ENCODE data around the gene SMIM29. TPM values are rescaled to one million over a fixed set of nuclear protein-coding genes. Genes with fewer than 3 reads are reported as not detected.
"Not testable (repeated sequence)": the region's sequence is repeated elsewhere in the genome, so short reads cannot be mapped to it uniquely, and the experiment has no call there.

SMIM29 gene
- total RNA-seq, 1 experiment from 2014 or later = 5.4 TPM

DNA sequence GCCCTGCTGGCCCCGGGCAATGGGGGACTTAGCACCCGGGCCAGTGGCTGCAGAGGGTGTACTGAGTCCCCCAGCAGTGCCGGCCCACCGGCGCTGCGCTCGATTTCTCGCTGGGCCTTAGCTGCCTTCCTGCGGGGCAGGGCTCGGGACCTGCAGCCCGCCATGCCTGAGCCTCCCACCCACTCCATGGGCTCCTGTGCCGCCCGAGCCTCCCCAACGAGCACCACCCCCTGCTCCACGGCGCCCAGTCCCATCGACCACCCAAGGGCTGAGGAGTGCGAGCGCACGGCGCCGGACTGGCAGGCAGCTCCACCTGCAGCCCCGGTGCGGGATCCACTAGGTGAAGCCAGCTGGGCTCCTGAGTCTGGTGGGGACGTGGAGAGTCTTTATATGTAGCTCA, 20.3 kb upstream of the SMIM29 start:
- H3K4me1 Mint-ChIP-seq; H3K27me3 ChIP-seq (ENCODE audit: insufficient read depth, low read length); H2BK120ac ChIP-seq (ENCODE audit: low read depth, low read length, poor library complexity, severe bottlenecking); H4K91ac ChIP-seq (ENCODE audit: insufficient read length, low read depth, low read length); H3K4me3 Mint-ChIP-seq; H3K4me1 ChIP-seq (ENCODE audit: insufficient read depth, low read length); H3K14ac ChIP-seq (ENCODE audit: insufficient read depth, low read length); H3K9me3 Mint-ChIP-seq; H4K8ac ChIP-seq (replicated peaks; ENCODE audit: insufficient read length, low read depth, low read length); H3K9me3 ChIP-seq (ENCODE audit: control insufficient read depth, low read depth, low read length); H2AFZ ChIP-seq (ENCODE audit: low read length); H2BK20ac ChIP-seq (ENCODE audit: low read depth, low read length, poor library complexity, severe bottlenecking); H3K79me2 ChIP-seq (ENCODE audit: insufficient read depth, low read length); H3K56ac ChIP-seq (ENCODE audit: insufficient read length, low read depth, low read length); H3K4me2 ChIP-seq (ENCODE audit: insufficient read depth, insufficient read length, low read length); H3K79me1 ChIP-seq (ENCODE audit: insufficient read depth, low read depth, low read length, poor library complexity, severe bottlenecking); H2BK12ac ChIP-seq (ENCODE audit: insufficient read length, low read depth, low read length); H3K4ac ChIP-seq (ENCODE audit: low read depth, low read length); H3K27me3 Mint-ChIP-seq (ENCODE audit: low read depth); H3K23ac ChIP-seq (ENCODE audit: insufficient read length, low read depth, low read length); DNase-seq; H3K27ac ChIP-seq (ENCODE audit: insufficient read length, low read depth, low read length); H4K20me1 ChIP-seq (ENCODE audit: control insufficient read depth, insufficient read depth, insufficient read length); H3K27ac Mint-ChIP-seq; H3K36me3 Mint-ChIP-seq (ENCODE audit: insufficient read depth in 1 of 3, low read depth in 3 of 3); H3K9ac ChIP-seq (ENCODE audit: extremely low read depth, insufficient read length, low read length); H2BK15ac ChIP-seq (ENCODE audit: low read depth, low read length); H4K5ac ChIP-seq (ENCODE audit: insufficient read length, low read depth, low read length); H3T11ph ChIP-seq (ENCODE audit: low read length); H3K18ac ChIP-seq (ENCODE audit: insufficient read length, low read depth, low read length); H2BK5ac ChIP-seq (ENCODE audit: insufficient read length, low read length); H2AK5ac ChIP-seq (ENCODE audit: insufficient read length, low read length); H3K23me2 ChIP-seq (ENCODE audit: insufficient read length, low read depth, low read length, poor library complexity, severe bottlenecking): not testable (repeated sequence)
- no CpG with 5 or more reads among the region's 25 CpGs for WGBS (ENCODE audit: extremely low coverage, insufficient read length, low lambda C conversion rate)
